Brain microvascular endothelial cell (primary cell): ENCODE measurements around the gene BMP5.

Experiments used
- DNase-seq: peaks from one replicate; pipeline ENCODE4 v3.0.0-alpha.2; 2020
- H3K27ac ChIP-seq: fragments of 250-450 bp; sonication (Bioruptor Pico); 2 replicates; pipeline ENCODE4 v1.5.1; 2020; ENCODE audit warnings: mild to moderate bottlenecking, moderate library complexity
- H3K27me3 ChIP-seq: fragments of 250-450 bp; sonication (Bioruptor Pico); replicated peaks from 2 replicates; pipeline ENCODE4 v1.5.1; 2020; ENCODE audit warnings: mild to moderate bottlenecking
- H3K36me3 ChIP-seq: fragments of 250-450 bp; sonication (Bioruptor Pico); replicated peaks from 2 replicates; pipeline ENCODE4 v1.5.1; 2020; ENCODE audit warnings: mild to moderate bottlenecking
- H3K4me3 ChIP-seq: 2 replicates; pipeline ENCODE4 v1.5.1; 2011; ENCODE audit warnings: low read depth, mild to moderate bottlenecking, control low read depth, low read length, moderate library complexity
- in situ Hi-C: cut with HindIII; loops from 2 replicates; pipeline ENCODE4 v1.10.0; 2017; ENCODE audit warnings: low sequenced_read_pairs, low pct_ligation_motif_present
- TF ChIP-seq, protein P1 (sequence below): IDR thresholded peaks from 2 replicates; pipeline ENCODE4 v1.5.1; 2011; ENCODE audit warnings: low read depth, mild to moderate bottlenecking, moderate library complexity, low read length, control low read depth, inconsistent platforms; ENCODE audit errors: missing control alignments

BMP5 gene

GRCh38 chr6:55841341-55841740 is 34.0 kb downstream of the BMP5 start:
- DNase-seq, result no peak
- no peaks in the 10 kb centered on the region for H3K36me3 ChIP-seq
- in situ Hi-C loops, result no loop called here
- no peaks in the 10 kb centered on the region for H3K27me3 ChIP-seq
- TF ChIP-seq, protein P1, sequence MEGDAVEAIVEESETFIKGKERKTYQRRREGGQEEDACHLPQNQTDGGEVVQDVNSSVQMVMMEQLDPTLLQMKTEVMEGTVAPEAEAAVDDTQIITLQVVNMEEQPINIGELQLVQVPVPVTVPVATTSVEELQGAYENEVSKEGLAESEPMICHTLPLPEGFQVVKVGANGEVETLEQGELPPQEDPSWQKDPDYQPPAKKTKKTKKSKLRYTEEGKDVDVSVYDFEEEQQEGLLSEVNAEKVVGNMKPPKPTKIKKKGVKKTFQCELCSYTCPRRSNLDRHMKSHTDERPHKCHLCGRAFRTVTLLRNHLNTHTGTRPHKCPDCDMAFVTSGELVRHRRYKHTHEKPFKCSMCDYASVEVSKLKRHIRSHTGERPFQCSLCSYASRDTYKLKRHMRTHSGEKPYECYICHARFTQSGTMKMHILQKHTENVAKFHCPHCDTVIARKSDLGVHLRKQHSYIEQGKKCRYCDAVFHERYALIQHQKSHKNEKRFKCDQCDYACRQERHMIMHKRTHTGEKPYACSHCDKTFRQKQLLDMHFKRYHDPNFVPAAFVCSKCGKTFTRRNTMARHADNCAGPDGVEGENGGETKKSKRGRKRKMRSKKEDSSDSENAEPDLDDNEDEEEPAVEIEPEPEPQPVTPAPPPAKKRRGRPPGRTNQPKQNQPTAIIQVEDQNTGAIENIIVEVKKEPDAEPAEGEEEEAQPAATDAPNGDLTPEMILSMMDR, result no peak
- H3K27ac ChIP-seq, result no peak overlapping the region
- no peak overlapping the region for H3K4me3 ChIP-seq

GRCh38 chr6:55839080-55839479 is 36.3 kb downstream of the BMP5 start:
- DNase-seq, result no peak
- TF ChIP-seq, protein P1, result no peak
- H3K4me3 ChIP-seq, result no peak overlapping the region

GRCh38 chr6:55836945-55837344 is 38.4 kb downstream of the BMP5 start:
- TF ChIP-seq, protein P1, result no peak
- no peaks in the 10 kb centered on the region for H3K27me3 ChIP-seq
- H3K4me3 ChIP-seq, result no peak overlapping the region
- H3K27ac ChIP-seq, result no peak overlapping the region
- H3K36me3 ChIP-seq, result no peaks in the 10 kb centered on the region
- in situ Hi-C loops, result no loop called here
- DNase-seq, result no peak

More at GRCh38 chr6:55839080-55839479, 36.3 kb downstream of the BMP5 start:
- Histone ChIP-seq H3K27me3 (no peaks in the 10 kb centered on the region), H3K27ac (no peak overlapping the region), H3K36me3 (no peaks in the 10 kb centered on the region)
- in situ Hi-C loops, result no loop called here

- H3K27ac ChIP-seq, result no peak overlapping the region
- no peak for DNase-seq
- no peak overlapping the region for H3K4me3 ChIP-seq
- in situ Hi-C loops, result no loop called here
- TF ChIP-seq, protein P1, result no peak
- H3K36me3 ChIP-seq, result no peaks in the 10 kb centered on the region
- H3K27me3 ChIP-seq, result no peaks in the 10 kb centered on the region
These were observed 38.9 kb downstream of the BMP5 start for GRCh38 chr6:55836481-55836880.

DNA sequence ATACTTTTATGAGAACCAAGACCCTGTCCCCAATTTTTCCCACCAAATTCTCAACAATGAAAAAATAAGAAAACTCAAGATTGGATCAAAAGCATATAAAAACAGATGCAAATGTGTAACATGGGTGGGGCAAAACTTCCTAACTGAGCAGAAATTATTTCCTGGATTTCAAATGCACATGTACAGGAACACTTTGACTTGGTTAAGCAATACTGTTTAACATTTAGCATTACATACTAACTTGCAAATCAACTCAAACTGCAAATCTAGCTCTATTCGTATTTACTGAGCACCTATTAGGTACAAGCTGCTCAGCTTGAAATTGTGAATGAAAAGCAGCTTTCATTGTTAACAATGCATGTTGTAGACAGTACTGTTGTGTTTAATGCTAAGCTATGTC is 40.2 kb downstream of the BMP5 start:
- DNase-seq, result no peak
- TF ChIP-seq, protein P1, result no peak
- no peak overlapping the region for H3K4me3 ChIP-seq
- no peaks in the 10 kb centered on the region for H3K36me3 ChIP-seq
- in situ Hi-C loops, result no loop called here
- no peaks in the 10 kb centered on the region for H3K27me3 ChIP-seq
- no peak overlapping the region for H3K27ac ChIP-seq

- TF ChIP-seq, protein P1, result no peak
- Histone ChIP-seq H3K27me3 (no peaks in the 10 kb centered on the region), H3K4me3 (no peak overlapping the region), H3K27ac (no peak overlapping the region), H3K36me3 (no peaks in the 10 kb centered on the region)
- no peak for DNase-seq
- in situ Hi-C loops, result no loop called here
These were observed 42.1 kb downstream of the BMP5 start for GRCh38 chr6:55833284-55833683.
